GM06990 (cell line): ENCODE results near the gene ROR2.

Experiments
- DNase-seq: peaks from one replicate; pipeline ENCODE4 v3.0.0-alpha.2; 2011; ENCODE audit not compliant: insufficient read length; ENCODE audit errors: extremely low read depth
- H3K27me3 ChIP-seq: replicated peaks from 2 replicates; pipeline ENCODE4 v1.6.0; 2011; ENCODE audit warnings: low read length; ENCODE audit not compliant: control insufficient read depth, insufficient read depth
- H3K36me3 ChIP-seq: 2 replicates; pipeline ENCODE4 v1.5.1; 2011; ENCODE audit warnings: low read length; ENCODE audit not compliant: control insufficient read depth, insufficient read depth
- H3K4me3 ChIP-seq: replicated peaks from 2 replicates; pipeline ENCODE4 v1.5.1; 2011; ENCODE audit warnings: low read depth, mild to moderate bottlenecking, control low read depth, low read length
- TF ChIP-seq, protein P1 (sequence below): IDR thresholded peaks from 2 replicates; pipeline ENCODE4 v1.5.1; 2011; ENCODE audit warnings: low read length, control low read depth, mild to moderate bottlenecking, inconsistent platforms; ENCODE audit not compliant: insufficient read depth, poor library complexity, severe bottlenecking

Gene ROR2

DNA sequence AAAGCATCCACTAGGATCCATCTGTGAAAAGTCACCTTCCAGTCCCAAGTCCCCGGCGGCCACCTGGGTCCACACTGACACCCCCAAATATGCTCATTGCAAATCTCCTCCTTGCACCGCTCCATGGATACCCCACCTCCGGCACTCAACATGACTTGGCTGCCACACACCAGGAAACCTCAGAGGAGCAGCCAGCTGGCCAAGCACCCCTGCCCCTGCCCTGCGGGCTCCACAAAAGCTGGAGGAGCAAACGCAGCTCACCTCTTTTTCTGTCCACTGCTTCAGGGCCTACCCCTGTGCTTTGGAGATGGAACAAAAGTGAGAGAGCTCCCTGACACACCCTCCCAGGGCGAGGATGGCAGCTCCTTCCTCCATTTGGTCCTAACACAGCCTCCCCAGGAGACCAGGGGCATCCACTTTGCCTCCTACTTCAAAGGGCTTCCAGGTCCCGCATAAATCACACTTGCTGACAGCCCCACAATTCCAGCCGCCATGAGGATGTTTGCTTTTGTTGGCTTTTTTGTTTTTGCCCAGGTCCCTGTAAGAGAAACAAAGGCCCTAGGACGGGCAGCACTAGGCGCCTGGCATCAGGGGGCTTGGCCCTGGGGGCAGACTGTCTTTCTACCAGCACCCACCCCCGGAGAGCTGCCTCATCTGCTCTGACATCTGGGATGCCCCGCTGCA is 14.8 kb downstream of the ROR2 start:
- no peak for DNase-seq
- no peak overlapping the region for H3K4me3 ChIP-seq
- TF ChIP-seq, protein P1, sequence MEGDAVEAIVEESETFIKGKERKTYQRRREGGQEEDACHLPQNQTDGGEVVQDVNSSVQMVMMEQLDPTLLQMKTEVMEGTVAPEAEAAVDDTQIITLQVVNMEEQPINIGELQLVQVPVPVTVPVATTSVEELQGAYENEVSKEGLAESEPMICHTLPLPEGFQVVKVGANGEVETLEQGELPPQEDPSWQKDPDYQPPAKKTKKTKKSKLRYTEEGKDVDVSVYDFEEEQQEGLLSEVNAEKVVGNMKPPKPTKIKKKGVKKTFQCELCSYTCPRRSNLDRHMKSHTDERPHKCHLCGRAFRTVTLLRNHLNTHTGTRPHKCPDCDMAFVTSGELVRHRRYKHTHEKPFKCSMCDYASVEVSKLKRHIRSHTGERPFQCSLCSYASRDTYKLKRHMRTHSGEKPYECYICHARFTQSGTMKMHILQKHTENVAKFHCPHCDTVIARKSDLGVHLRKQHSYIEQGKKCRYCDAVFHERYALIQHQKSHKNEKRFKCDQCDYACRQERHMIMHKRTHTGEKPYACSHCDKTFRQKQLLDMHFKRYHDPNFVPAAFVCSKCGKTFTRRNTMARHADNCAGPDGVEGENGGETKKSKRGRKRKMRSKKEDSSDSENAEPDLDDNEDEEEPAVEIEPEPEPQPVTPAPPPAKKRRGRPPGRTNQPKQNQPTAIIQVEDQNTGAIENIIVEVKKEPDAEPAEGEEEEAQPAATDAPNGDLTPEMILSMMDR: no peak
- H3K36me3 ChIP-seq: no peaks in the 10 kb centered on the region
- no peaks in the 10 kb centered on the region for H3K27me3 ChIP-seq

DNA sequence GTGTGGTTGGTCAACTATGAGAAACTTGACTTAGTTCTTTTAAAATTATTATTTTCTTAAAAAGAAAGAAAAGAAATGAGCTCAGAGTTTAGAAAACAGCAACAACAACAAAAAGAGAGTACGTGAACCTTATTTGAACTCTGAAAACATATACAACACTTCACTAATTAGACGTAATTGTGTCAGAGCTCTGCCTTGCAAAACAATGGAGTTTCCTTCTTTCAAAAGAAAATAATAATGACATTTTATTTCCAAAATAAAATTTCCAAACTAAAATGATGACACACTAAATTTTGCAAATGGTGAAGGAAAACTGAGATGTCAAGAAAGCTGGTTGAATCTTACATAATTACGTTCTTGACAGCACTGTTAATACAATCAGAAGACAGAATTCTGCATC is 15.4 kb downstream of the ROR2 start:
- no peak for DNase-seq
- Histone ChIP-seq H3K36me3 (no peaks in the 10 kb centered on the region), H3K27me3 (no peaks in the 10 kb centered on the region), H3K4me3 (no peak overlapping the region)
- TF ChIP-seq, protein P1: no peak

DNA sequence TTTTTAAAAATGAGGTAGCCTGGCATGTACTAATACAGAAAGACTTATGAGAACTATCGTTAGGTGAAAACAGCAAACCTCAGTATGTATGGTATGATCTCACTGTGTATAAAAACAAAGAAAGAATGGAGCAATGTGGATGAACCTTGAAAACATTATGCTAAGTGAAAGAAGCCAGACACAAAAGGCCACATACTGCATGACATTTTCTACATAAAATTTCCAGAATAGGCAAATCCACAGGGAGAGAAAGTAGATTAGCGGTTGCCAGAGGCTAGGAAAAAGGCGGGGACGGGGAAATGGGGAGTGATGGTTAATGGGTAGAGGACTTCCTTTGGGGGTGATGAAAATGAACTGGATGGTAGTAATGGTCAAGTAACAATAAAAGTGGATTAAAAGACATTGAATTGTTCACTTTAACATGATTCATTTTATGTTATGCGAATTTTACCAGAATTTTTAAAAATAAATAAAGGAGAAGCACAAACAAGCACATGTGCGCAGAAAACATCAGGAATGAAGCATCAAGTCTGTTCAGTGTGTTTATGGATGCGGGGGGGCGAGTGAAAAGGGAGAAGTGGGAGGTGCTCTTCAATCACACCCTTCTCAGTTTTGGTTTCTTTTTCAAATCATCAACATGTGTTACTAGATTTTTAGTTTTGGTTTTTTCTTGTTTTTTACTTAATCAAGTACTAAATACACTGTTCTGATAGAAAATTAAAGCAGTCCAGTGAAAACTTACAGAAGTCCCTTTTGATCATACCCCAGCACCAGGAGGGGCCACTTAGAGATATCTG is 16.3 kb downstream of the ROR2 start:
- Histone ChIP-seq H3K36me3 (no peaks in the 10 kb centered on the region), H3K4me3 (no peak overlapping the region), H3K27me3 (no peaks in the 10 kb centered on the region)
- no peak for DNase-seq
- TF ChIP-seq, protein P1: no peak

DNA sequence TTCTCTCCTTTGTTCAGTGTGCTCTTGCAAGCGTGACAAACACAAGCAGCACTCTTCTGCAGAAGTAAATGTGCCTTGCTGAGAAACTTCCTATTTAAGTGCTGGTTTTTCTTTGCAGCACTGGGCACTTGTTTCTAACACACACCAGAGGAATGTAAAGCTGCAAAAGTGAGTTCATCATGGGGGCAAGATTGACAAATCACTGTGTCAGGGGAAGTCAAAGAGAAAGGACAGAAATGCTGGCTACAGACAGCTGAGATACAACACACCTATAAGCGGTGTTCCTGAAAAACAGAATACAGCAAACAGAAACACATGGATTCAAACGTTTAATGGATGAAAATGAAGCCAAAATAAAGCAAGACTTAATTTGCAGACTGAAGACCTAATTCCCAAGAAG is 19.6 kb downstream of the ROR2 start:
- H3K27me3 ChIP-seq: no peaks in the 10 kb centered on the region
- TF ChIP-seq, protein P1: no peak
- DNase-seq: no peak
- no peaks in the 10 kb centered on the region for H3K36me3 ChIP-seq
- H3K4me3 ChIP-seq: no peak overlapping the region

DNA sequence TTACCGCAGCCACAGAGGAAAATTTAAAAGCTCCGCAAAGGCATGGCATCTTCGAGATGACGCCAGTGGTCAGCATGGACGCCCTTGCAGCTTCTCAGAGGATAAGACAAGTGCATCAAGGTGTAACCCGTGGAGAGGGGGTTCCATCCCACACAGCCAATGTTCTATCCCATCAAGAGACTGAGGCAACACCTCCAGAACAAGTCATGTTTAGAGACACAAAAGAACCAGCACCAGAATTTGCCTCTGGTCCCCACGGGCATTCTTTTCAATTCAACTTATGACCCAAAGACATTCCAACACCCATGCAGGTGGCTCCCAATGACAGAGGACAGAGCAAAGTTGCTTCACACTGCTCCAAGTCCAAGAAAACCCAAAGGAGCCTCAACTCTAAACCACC is 20.7 kb downstream of the ROR2 start:
- DNase-seq: no peak
- Histone ChIP-seq H3K27me3 (no peaks in the 10 kb centered on the region), H3K4me3 (no peak overlapping the region), H3K36me3 (no peaks in the 10 kb centered on the region)
- TF ChIP-seq, protein P1: no peak
